ENCODE results near the gene CLDN15. TPM values are rescaled to one million over a fixed set of nuclear protein-coding genes. Genes with fewer than 3 reads are reported as not detected.

Gene CLDN15
- total RNA-seq, 1 experiment from 2014 or later: 2.1 TPM

DNA sequence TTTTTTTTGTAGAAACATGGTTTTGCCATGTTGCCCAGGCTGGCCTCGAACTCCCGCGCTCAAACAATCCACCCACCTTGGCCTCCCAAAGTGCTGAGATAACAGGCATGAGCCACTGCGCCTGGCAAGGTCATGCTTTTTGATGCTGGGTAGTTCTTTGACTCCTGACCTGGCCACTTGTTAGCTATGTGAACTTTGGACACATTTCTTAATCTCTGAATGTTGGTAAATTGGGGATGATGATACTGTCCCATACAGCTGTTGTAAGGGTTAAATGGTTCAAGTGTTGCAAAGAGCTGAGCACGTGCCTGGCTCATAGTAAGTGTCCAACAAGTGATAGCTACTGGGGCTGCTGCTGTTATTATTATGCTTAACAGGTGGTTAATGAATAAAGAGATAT lies 17.3 kb downstream of the CLDN15 start:
- H3K4me1 ChIP-seq (replicated peaks): peaks cover 11% of the 10 kb centered on the region
- peaks cover 31% of the 10 kb centered on the region for H3K36me3 ChIP-seq
- DNase-seq (ENCODE audit: low read depth in 1 of 2, low spot score in 2 of 2): no peak
- no peaks in the 10 kb centered on the region for H3K27me3 ChIP-seq (replicated peaks)
- H3K4me3 ChIP-seq: no peak overlapping the region
- H3K27ac ChIP-seq: no peak overlapping the region
- H3K9me3 ChIP-seq (replicated peaks): no peaks in the 10 kb centered on the region

- Histone ChIP-seq H3K27me3 (replicated peaks) (no peaks in the 10 kb centered on the region), H3K9me3 (replicated peaks) (no peaks in the 10 kb centered on the region), H3K27ac (peak overlapping the region; percentile 81), H3K4me1 (replicated peaks) (peaks cover 11% of the 10 kb centered on the region), H3K36me3 (peaks cover 36% of the 10 kb centered on the region), H3K4me3 (peak overlapping the region; percentile 65)
- DNase-seq (ENCODE audit: low read depth in 1 of 2, low spot score in 2 of 2): peak in 1 of 2 experiments; percentile 6
These were observed 19.1 kb downstream of the CLDN15 start for GRCh38 chr7:101218236-101219125.

- Histone ChIP-seq H3K9me3 (replicated peaks) (no peaks in the 10 kb centered on the region), H3K4me3 (peak within 1 kb of the TSS; percentile 65), H3K4me1 (replicated peaks) (peaks cover 11% of the 10 kb centered on the region), H3K27me3 (replicated peaks) (no peaks in the 10 kb centered on the region), H3K27ac (peak within 1 kb of the TSS; percentile 81), H3K36me3 (peaks cover 30% of the 10 kb centered on the region)
- DNase-seq (ENCODE audit: low read depth in 1 of 2, low spot score in 2 of 2): peak; percentile 93 to 97
These were observed 20.0 kb downstream of the CLDN15 start, which contains the start of the genes PLOD3 and ZNHIT1 for GRCh38 chr7:101217388-101218235. Gene PLOD3, minus strand, starts transcription at chr7:101217581. Its CDS starts 307 bp downstream, at chr7:101217274. Gene ZNHIT1, plus strand, starts transcription at chr7:101218165. Its CDS starts 31 bp downstream, at chr7:101218196.

DNA sequence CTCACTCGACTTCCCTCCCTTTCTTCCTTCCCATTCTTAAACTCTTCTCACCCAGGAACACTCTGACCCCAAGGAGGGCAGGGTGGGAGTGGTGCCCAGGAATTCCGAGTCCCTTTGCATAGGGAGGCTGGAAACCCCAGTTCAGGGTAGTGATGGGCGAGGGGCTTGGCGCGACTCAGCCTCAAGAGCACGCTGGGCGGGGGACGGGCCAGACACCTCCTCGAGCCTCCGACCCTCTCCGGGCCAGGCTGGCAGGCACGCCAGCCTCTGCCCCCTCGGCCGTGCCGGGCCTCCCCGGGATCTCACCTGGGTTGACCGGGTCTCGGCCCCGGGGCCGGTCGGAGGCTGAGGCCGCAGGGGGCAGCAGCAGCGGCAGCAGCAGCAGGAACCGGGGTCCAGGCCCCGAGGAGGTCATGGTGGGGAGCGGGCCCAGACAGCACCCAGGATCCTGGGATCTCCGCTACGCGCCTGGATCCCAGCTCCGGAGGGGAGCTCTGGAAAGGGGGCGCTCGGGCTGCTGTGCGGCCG lies 20.7 kb downstream of the CLDN15 start:
- peak in 1 of 2 experiments; percentile 58 for DNase-seq (ENCODE audit: low read depth in 1 of 2, low spot score in 2 of 2)

GRCh38 chr7:101216001-101216859 lies 21.4 kb downstream of the CLDN15 start:
- Histone ChIP-seq H3K9me3 (replicated peaks) (no peaks in the 10 kb centered on the region), H3K4me3 (peak overlapping the region; percentile 65), H3K27me3 (replicated peaks) (no peaks in the 10 kb centered on the region), H3K36me3 (peaks cover 40% of the 10 kb centered on the region), H3K27ac (peak overlapping the region; percentile 81; the same call in 1 of the 2 replicates), H3K4me1 (replicated peaks) (peaks cover 11% of the 10 kb centered on the region)
- DNase-seq (ENCODE audit: low read depth in 1 of 2, low spot score in 2 of 2): no peak

More for the DNA sequence above, 20.7 kb downstream of the CLDN15 start:
- no peaks in the 10 kb centered on the region for H3K9me3 ChIP-seq (replicated peaks)
- no peaks in the 10 kb centered on the region for H3K27me3 ChIP-seq (replicated peaks)
- peaks cover 33% of the 10 kb centered on the region for H3K36me3 ChIP-seq
- H3K27ac ChIP-seq: peak overlapping the region; percentile 81
- peak overlapping the region; percentile 65 for H3K4me3 ChIP-seq
- H3K4me1 ChIP-seq (replicated peaks): peaks cover 11% of the 10 kb centered on the region

- no peak for DNase-seq (ENCODE audit: low read depth in 1 of 2, low spot score in 2 of 2)
- peaks cover 11% of the 10 kb centered on the region for H3K4me1 ChIP-seq (replicated peaks)
- no peak overlapping the region for H3K27ac ChIP-seq
- no peaks in the 10 kb centered on the region for H3K9me3 ChIP-seq (replicated peaks)
- no peaks in the 10 kb centered on the region for H3K27me3 ChIP-seq (replicated peaks)
- no peak overlapping the region for H3K4me3 ChIP-seq
- peaks cover 62% of the 10 kb centered on the region for H3K36me3 ChIP-seq
These were observed 25.6 kb downstream of the CLDN15 start for GRCh38 chr7:101212014-101212413.

DNA sequence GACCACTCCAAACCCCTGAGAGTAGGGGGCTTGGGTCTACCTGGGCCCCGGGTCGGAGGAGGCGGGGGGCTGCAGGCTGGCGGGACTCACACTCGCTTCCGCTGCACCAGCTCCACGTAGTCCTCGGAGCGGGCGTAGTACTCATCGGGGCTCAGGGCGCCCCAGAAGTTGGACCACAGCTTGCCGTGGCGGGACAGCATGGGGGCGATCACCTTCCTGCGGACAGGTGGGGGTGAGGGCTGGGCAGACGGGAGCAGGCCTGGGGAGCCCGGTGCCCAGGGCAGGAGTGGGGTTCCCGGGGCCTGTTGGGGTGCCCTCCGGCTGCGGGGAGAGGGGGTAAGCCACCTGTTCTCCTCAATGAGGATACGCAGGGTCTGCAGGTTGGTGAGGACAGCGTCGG lies 26.1 kb downstream of the CLDN15 start:
- DNase-seq (ENCODE audit: low read depth in 1 of 2, low spot score in 2 of 2): no peak
- peaks cover 6% of the 10 kb centered on the region for H3K4me1 ChIP-seq (replicated peaks)
- no peak overlapping the region for H3K27ac ChIP-seq
- no peaks in the 10 kb centered on the region for H3K27me3 ChIP-seq (replicated peaks)
- H3K4me3 ChIP-seq: no peak overlapping the region
- H3K9me3 ChIP-seq (replicated peaks): no peaks in the 10 kb centered on the region
- H3K36me3 ChIP-seq: peaks cover 64% of the 10 kb centered on the region

GRCh38 chr7:101210143-101210542 lies 27.5 kb downstream of the CLDN15 start:
- Histone ChIP-seq H3K9me3 (replicated peaks) (no peaks in the 10 kb centered on the region), H3K36me3 (peaks cover 62% of the 10 kb centered on the region)
- DNase-seq (ENCODE audit: low read depth in 1 of 2, low spot score in 2 of 2): no peak

GRCh38 chr7:101208794-101209193 lies 28.8 kb downstream of the CLDN15 start:
- no peak for DNase-seq (ENCODE audit: low read depth in 1 of 2, low spot score in 2 of 2)
- no peak overlapping the region for H3K4me3 ChIP-seq
- no peaks in the 10 kb centered on the region for H3K27me3 ChIP-seq (replicated peaks)
- H3K9me3 ChIP-seq (replicated peaks): no peaks in the 10 kb centered on the region
- no peak overlapping the region for H3K27ac ChIP-seq
- no peaks in the 10 kb centered on the region for H3K4me1 ChIP-seq (replicated peaks)
- peaks cover 48% of the 10 kb centered on the region for H3K36me3 ChIP-seq

More at GRCh38 chr7:101210143-101210542, 27.5 kb downstream of the CLDN15 start:
- H3K4me1 ChIP-seq (replicated peaks): no peaks in the 10 kb centered on the region
- H3K4me3 ChIP-seq: no peak overlapping the region
- no peaks in the 10 kb centered on the region for H3K27me3 ChIP-seq (replicated peaks)
- no peak overlapping the region for H3K27ac ChIP-seq

DNA sequence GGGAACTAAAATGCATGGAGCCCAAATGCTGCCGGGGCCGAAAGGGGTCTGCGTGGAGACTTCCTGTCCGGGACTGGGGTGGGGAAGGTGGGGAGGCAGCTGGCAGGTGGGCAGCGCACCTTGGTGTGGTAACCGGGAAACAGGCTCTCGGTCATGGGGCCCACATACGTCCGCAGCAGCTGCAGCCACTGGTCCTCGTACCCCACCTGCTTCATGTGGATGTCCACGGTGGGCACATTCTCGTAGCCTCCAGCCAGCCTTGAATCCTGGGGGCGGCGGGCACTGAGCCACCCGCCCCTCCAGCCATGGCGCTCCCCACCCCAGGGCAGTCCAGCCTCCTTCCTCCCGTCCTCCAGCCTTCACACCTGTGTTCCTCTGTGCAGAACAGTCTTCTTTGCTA lies 30.1 kb downstream of the CLDN15 start:
- Histone ChIP-seq H3K27me3 (replicated peaks) (peaks cover 9% of the 10 kb centered on the region), H3K9me3 (replicated peaks) (no peaks in the 10 kb centered on the region), H3K27ac (no peak overlapping the region), H3K4me3 (no peak overlapping the region), H3K4me1 (replicated peaks) (no peaks in the 10 kb centered on the region), H3K36me3 (peaks cover 42% of the 10 kb centered on the region)
- DNase-seq (ENCODE audit: low read depth in 1 of 2, low spot score in 2 of 2): no peak

DNA sequence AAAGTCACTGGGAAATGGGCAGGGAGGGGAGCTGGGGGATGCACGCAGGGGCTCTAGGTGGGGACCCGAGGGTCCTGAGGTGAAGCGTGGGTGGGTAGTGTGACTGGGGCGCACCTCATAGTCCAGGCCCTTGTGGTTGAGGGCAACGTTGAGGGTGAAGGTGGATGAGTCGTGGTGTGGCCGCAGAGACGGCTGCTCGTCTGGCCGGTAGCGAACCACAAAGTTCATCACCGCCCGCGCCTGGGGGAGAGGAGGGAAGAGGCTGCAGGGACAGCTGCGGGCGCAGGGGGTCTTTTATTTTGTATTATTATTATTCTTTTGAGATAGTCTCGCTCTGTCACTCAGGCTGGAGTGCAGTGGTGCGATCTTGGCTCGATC lies 30.9 kb downstream of the CLDN15 start:
- Histone ChIP-seq H3K4me3 (no peak overlapping the region), H3K4me1 (replicated peaks) (0 out of 2 replicates have a peak, but pooled peaks cover 3% of the 10 kb centered on the region), H3K27me3 (replicated peaks) (peaks cover 17% of the 10 kb centered on the region), H3K27ac (no peak overlapping the region), H3K36me3 (peaks cover 35% of the 10 kb centered on the region), H3K9me3 (replicated peaks) (0 out of 2 replicates have a peak, but pooled peaks cover 1% of the 10 kb centered on the region)
- DNase-seq (ENCODE audit: low read depth in 1 of 2, low spot score in 2 of 2): no peak

GRCh38 chr7:101205901-101206664 lies 31.5 kb downstream of the CLDN15 start:
- no peak for DNase-seq (ENCODE audit: low read depth in 1 of 2, low spot score in 2 of 2)
- H3K27ac ChIP-seq: no peak overlapping the region
- peaks cover 29% of the 10 kb centered on the region for H3K36me3 ChIP-seq
- no peak overlapping the region for H3K4me3 ChIP-seq
- 0 out of 2 replicates have a peak, but pooled peaks cover 4% of the 10 kb centered on the region for H3K4me1 ChIP-seq (replicated peaks)
- H3K9me3 ChIP-seq (replicated peaks): 0 out of 2 replicates have a peak, but pooled peaks cover 2% of the 10 kb centered on the region
- H3K27me3 ChIP-seq (replicated peaks): peaks cover 20% of the 10 kb centered on the region

All from SJSA1 (cell line).